ENCODE data around the gene USF3.
"Not testable (repeated sequence)": the region's sequence is repeated elsewhere in the genome, so short reads cannot be mapped to it uniquely, and the experiment has no call there.

USF3 gene

GRCh38 chr3:113654851-113655250 lies 41.6 kb downstream of the USF3 start:
- no peak for DNase-seq (ENCODE audit: low read depth)

DNA sequence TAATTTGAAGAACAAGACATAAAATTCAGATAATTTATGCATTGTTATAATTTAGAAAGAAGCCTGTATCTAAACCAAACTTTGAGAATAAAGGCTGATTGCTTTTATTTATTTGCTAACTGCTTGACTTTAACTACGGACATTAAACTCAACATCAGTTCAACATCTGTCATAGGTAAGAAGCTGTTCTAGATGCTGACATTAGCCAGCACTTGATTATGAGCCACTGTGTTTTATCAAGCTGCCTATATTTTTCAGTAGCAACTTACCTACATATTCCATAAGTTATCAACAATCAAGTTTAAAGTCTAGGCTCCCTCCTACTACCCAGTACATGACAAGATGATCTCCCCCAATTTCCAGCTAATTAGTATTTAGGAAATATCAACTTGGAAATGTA lies 42.1 kb downstream of the USF3 start:
- DNase-seq (ENCODE audit: low read depth), result no peak

DNA sequence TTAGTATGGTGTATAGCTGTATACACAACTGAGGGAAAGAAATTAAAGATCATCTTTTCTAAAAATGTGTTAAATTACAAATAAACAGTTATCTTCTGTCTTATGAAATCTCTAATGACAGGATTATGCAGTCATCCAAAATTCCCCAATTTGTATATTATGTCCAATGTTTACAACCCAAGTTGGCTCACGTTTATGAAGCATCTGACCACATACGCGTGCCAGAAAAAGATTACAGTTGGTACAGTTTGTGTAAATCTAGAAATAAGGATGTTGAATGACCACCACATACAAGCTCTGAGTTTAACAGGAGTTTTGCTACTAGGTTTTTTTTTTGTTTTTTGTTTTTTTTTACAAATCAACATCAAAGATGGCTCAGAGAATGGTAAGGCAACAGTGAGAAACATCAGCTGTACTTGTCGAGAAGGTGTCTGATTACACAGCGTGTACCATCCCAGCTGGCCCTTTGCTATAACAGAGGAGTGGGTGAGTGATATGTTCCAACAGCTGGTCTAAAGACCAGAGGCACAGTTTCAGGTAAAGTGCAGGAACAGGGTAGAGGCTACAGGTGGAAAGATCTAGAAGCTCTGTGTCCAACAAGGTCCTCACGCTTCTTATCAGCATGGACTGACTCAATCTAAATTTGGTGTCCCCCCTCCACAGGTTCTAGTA lies 47.1 kb downstream of the USF3 start:
- DNase-seq (ENCODE audit: low read depth), result no peak

- no peak for DNase-seq (ENCODE audit: low read depth)
These were observed 47.9 kb downstream of the USF3 start for GRCh38 chr3:113648524-113648923.

GRCh38 chr3:113643583-113643982 lies 52.9 kb downstream of the USF3 start:
- no peak for DNase-seq (ENCODE audit: low read depth)

GRCh38 chr3:113638910-113639309 lies 57.5 kb downstream of the USF3 start:
- DNase-seq (ENCODE audit: low read depth), result no peak

- DNase-seq (ENCODE audit: low read depth), result no peak
These were observed 58.7 kb downstream of the USF3 start for GRCh38 chr3:113637756-113638155.

DNA sequence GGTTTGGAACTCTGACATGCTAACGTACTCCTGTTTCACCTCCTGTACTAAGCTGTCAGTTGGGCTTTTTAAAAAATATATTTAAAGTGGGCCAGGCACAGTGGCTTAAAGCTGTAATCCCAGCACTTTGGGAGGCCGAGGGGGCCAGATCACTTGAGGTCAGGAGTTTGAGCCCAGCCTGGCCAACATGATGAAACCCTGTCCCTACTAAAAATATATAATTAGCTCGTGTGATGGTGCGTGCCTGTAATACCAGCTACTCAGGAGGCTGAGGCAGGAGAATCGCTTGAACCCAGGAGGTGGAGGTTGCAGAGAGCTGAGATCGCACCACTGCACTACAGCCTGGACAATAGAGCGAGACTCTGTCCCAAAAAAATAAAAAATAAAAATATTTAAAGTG lies 60.4 kb downstream of the USF3 start:
- not testable (repeated sequence) for DNase-seq (ENCODE audit: low read depth)

DNA sequence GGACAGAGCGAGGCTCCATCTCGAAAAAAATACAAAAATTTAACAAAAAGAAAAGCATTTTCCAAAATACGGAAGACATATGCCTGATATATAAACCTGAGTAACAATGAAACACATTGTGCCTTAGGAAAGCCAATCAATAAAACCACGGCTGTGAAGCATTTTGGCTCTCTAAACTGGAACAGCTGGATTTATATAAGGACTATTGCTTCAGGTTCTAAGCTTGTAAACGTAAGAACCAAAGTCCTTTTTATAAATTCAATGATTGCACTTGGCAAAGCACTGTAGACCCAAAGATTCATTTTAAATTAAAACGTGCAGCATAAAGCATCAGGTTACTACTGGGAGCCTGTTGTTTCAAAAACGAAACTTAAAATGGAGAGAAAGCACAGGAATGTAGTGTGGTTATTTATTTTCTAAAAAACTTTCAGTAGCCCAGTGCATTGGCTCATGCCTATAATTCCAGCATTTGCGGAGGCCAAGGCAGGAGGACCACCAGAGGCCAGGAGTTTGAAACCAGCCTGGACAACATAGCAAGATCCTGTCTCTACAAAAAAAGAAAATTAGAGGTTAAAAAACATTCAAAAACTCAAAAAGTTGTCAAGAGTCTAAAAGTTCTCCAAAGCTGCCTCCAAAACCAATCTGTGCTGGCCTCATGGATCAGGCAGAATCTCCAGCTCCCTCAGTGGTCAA lies 61.5 kb downstream of the USF3 start:
- DNase-seq (ENCODE audit: low read depth), result no peak

DNA sequence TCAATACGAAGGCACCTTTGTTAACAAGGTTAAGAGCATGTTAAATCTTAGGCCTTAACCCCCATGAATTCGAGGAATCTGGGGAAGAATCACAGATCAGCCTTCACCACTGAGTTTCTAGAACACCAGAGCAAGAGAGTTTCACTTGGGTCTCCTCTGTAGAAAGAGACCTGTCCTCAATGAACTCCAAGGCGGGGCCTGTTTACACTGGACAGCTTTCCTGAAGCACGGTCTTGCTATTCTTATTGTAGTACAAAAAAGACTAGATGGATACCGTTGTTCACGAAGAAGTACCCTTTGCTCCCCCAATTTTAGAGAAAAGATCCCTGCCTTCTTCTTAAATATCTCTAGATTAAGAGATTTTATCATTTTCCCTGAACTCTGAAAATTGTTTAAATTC lies 64.9 kb downstream of the USF3 start:
- no peak for DNase-seq (ENCODE audit: low read depth)

GRCh38 chr3:113630956-113631542 lies 65.4 kb downstream of the USF3 start:
- no peak for DNase-seq (ENCODE audit: low read depth)

- no peak for DNase-seq (ENCODE audit: low read depth)
These were observed 66.6 kb downstream of the USF3 start for GRCh38 chr3:113629584-113630421.

DNA sequence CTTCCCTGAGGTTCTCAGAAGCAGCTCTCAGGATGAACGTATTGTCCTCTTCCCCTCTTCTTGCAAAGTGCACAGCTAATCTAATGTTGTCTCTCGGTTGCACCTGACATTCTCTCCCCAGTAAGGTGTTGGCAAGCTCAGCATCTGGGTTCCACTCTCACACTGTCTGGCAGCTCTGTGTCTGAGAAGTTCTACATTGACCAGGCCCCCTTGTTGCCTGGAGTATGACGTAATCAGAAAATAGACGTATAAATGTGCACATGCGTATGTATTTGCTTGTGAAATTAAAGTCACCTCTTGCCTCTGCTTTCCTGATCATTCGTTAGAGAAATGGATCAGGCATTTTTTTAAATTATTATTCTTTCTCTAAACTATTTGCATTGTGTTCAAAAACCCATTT lies 67.7 kb downstream of the USF3 start:
- no peak for DNase-seq (ENCODE audit: low read depth)

- DNase-seq (ENCODE audit: low read depth), result no peak
These were observed 68.1 kb downstream of the USF3 start for GRCh38 chr3:113628316-113628715.

- DNase-seq (ENCODE audit: low read depth), result peak; percentile 41
These were observed 69.7 kb downstream of the USF3 start for GRCh38 chr3:113626503-113627371.

DNA sequence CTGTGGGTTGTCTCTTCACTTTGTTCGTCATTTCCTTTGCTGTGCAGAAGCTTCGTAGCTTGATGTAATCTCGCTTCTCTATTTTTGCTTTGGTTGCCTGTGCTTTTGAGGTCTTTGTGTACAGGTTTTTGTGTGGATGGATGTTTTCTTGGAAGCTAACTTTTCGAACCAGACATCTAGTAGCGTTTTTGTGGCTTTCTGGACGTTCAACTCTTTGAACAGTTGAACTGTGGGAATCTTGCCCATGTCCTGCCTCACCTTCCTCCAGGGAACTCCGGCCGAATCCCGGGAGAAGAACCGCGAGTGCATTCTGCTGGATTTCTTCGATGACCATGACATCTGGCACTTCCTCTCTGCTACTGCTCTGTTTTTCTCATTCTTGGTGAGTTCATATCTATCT lies 70.6 kb downstream of the USF3 start:
- no peak for DNase-seq (ENCODE audit: low read depth)

GRCh38 chr3:113623811-113624210 lies 72.6 kb downstream of the USF3 start:
- DNase-seq (ENCODE audit: low read depth), result no peak

GRCh38 chr3:113623324-113623723 lies 73.1 kb downstream of the USF3 start:
- DNase-seq (ENCODE audit: low read depth), result no peak

DNA sequence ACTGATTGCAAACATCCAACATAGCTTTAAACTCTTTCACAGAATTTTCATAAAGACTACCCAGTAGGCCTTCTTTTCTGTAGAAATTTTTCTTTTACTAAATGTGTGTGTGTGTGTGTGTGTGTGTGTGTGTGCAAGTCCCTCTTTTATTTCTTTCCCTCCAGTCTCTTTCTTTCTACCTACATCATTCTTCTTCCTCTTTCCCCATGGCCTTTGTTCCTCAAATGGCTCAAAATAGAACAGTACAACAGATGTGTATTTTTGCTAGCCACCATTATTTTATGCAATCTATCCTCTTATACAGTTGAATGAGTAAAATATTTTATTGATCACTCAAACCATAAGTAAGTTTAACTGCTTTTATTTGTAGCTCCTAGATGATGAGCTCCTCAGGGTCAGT lies 76.4 kb downstream of the USF3 start:
- DNase-seq (ENCODE audit: low read depth), result no peak

- no peak for DNase-seq (ENCODE audit: low read depth)
These were observed 78.7 kb downstream of the USF3 start for GRCh38 chr3:113617726-113618125.

GRCh38 chr3:113615976-113616375 lies 80.5 kb downstream of the USF3 start:
- no peak for DNase-seq (ENCODE audit: low read depth)

DNA sequence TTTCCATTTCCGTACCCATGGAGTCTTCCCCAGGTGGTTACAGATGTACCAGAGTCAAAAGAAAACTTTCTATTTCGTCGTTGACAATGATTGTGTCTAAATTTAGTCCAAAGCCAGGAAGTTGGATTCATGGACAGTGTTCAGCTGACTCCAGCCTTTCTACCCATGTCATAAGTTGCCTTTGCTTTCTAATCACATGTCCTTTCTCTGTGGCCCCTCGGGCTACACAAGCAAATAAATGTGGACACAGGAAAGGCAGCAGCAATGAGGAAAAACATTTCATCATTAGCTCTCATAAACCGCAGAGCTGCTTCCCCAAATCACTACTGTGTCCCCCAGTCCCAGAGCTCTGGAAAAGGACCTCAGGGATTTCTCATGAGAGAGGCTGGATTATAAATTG lies 82.0 kb downstream of the USF3 start:
- DNase-seq (ENCODE audit: low read depth), result no peak
